Thymus (tissue), 11 donors: ENCODE measurements around the gene ZBTB7C. TPM values are rescaled to one million over a fixed set of nuclear protein-coding genes. Genes with fewer than 3 reads are reported as not detected.
"Not testable (repeated sequence)": the region's sequence is repeated elsewhere in the genome, so short reads cannot be mapped to it uniquely, and the experiment has no call there.

ENCODE experiments used
- DNase-seq, 9 donors: peaks; one replicate each; pipeline ENCODE4 v3.0.0-alpha.2; 2013; ENCODE audit warnings: low spot score in 9 of 9, low read depth in 6 of 9, missing footprints in 1 of 9
- H3K27ac ChIP-seq, 2 donors: one replicate each; pipeline ENCODE4 v1.5.1; 2013; ENCODE audit warnings: control low read depth in 1 of 2, low read depth in 1 of 2, low read length in 1 of 2, mild to moderate bottlenecking in 1 of 2, moderate library complexity in 1 of 2
- H3K27me3 ChIP-seq, 2 donors: one replicate each; pipeline ENCODE4 v1.5.1; 2013; ENCODE audit warnings: low read length in 1 of 2; ENCODE audit not compliant: control insufficient read depth in 2 of 2, insufficient read depth in 1 of 2
- H3K36me3 ChIP-seq, 2 donors: one replicate each; pipeline ENCODE4 v1.5.1; 2013; ENCODE audit warnings: low read length in 1 of 2, mild to moderate bottlenecking in 1 of 2, moderate library complexity in 1 of 2; ENCODE audit not compliant: control insufficient read depth in 2 of 2, insufficient read depth in 2 of 2
- H3K4me1 ChIP-seq, 2 donors: one replicate each; pipeline ENCODE4 v1.5.1; 2013; ENCODE audit warnings: low read length in 2 of 2; ENCODE audit not compliant: control insufficient read depth in 2 of 2, insufficient read depth in 2 of 2
- H3K4me3 ChIP-seq, 2 donors: one replicate each; pipeline ENCODE4 v1.5.1; 2013; ENCODE audit warnings: low read length in 2 of 2, control low read depth in 1 of 2, mild to moderate bottlenecking in 1 of 2
- H3K9me3 ChIP-seq, 2 donors: one replicate each; pipeline ENCODE4 v1.5.1; 2013; ENCODE audit warnings: low read length in 1 of 2, mild to moderate bottlenecking in 1 of 2; ENCODE audit not compliant: control insufficient read depth in 2 of 2, insufficient read depth in 1 of 2
- whole genome bisulfite sequencing: extraction: QIAGEN DNeasy Blood & Tissue Kit; methylation state at CpG from one replicate; pipeline ENCODE4 v1.1.7; 2013; 5-methylcytosine and 5-hydroxymethylcytosine counted together
- polyA plus RNA-seq: library from polyadenylated mRNA; stranded (reverse); fragments of 200-250 nt; gene quantifications from one replicate; pipeline ENCODE4 v1.2.3, GENCODE V29; 2013
- total RNA-seq: library from RNA; stranded (reverse); fragments of 120-200 nt; gene quantifications from one replicate; pipeline ENCODE4 v1.2.4, GENCODE V29; 2013
- donor health status: healthy.

Gene ZBTB7C
- total and polyA plus RNA-seq, 2 donors = 0.14 to 0.73 TPM

GRCh38 chr18:48446582-48447225 lies 37.5 kb upstream of the ZBTB7C start:
- Histone ChIP-seq H3K9me3 (no peaks in the 10 kb centered on the region), H3K4me3 (no peak overlapping the region), H3K36me3 (no peaks in the 10 kb centered on the region), H3K27me3 (peaks cover 2 to 46% of the 10 kb centered on the region in 2 donors), H3K27ac (no peak overlapping the region), H3K4me1 (peaks cover 0 to 2% of the 10 kb centered on the region in 2 donors)
- 42% methylated on average over 30 of the region's 30 CpGs for WGBS
- DNase-seq = peak in 6 of 9 donors; percentile 27 to 63 (median 38)

GRCh38 chr18:48445540-48445939 lies 36.4 kb upstream of the ZBTB7C start:
- Histone ChIP-seq H3K9me3 (no peaks in the 10 kb centered on the region), H3K27ac (no peak overlapping the region), H3K36me3 (no peaks in the 10 kb centered on the region), H3K27me3 (peaks cover 2 to 50% of the 10 kb centered on the region in 2 donors), H3K4me1 (peaks cover 0 to 2% of the 10 kb centered on the region in 2 donors), H3K4me3 (no peak overlapping the region)
- DNase-seq = peak in 7 of 9 donors; percentile 29 to 77 (median 60)
- 89% methylated on average over 3 of the region's 3 CpGs for WGBS

GRCh38 chr18:48442761-48443160 lies 33.6 kb upstream of the ZBTB7C start:
- no peak for DNase-seq
- peaks cover 0 to 2% of the 10 kb centered on the region in 2 donors for H3K4me1 ChIP-seq
- no peak overlapping the region for H3K27ac ChIP-seq
- H3K36me3 ChIP-seq = no peaks in the 10 kb centered on the region
- peaks cover 2 to 43% of the 10 kb centered on the region in 2 donors for H3K27me3 ChIP-seq
- no peak overlapping the region for H3K4me3 ChIP-seq
- no peaks in the 10 kb centered on the region for H3K9me3 ChIP-seq
- 98% methylated on average over 2 of the region's 2 CpGs for WGBS

GRCh38 chr18:48441405-48441881 lies 32.3 kb upstream of the ZBTB7C start:
- H3K27ac ChIP-seq = no peak overlapping the region
- peaks cover 0 to under 1% of the 10 kb centered on the region in 2 donors for H3K4me1 ChIP-seq
- no peak for DNase-seq
- WGBS = 33% methylated on average over 16 of the region's 16 CpGs
- peaks cover 2 to 34% of the 10 kb centered on the region in 2 donors for H3K27me3 ChIP-seq
- no peaks in the 10 kb centered on the region for H3K9me3 ChIP-seq
- no peaks in the 10 kb centered on the region for H3K36me3 ChIP-seq
- H3K4me3 ChIP-seq = no peak overlapping the region

GRCh38 chr18:48440924-48441323 lies 31.7 kb upstream of the ZBTB7C start:
- no peak for DNase-seq
- Histone ChIP-seq H3K4me1 (no peaks in the 10 kb centered on the region), H3K27me3 (peaks cover 2 to 34% of the 10 kb centered on the region in 2 donors), H3K9me3 (no peaks in the 10 kb centered on the region), H3K4me3 (no peak overlapping the region), H3K36me3 (no peaks in the 10 kb centered on the region), H3K27ac (no peak overlapping the region)
- WGBS = 87% methylated on average over 9 of the region's 9 CpGs

- H3K27ac ChIP-seq = no peak overlapping the region
Observed at GRCh38 chr18:48436907-48437306, 27.7 kb upstream of the ZBTB7C start.

GRCh38 chr18:48434382-48434781 lies 25.2 kb upstream of the ZBTB7C start:
- not testable (repeated sequence) for H3K36me3 ChIP-seq, H3K4me1 ChIP-seq
- WGBS = 96% methylated on average over 4 of the region's 4 CpGs

More at GRCh38 chr18:48436907-48437306, 27.7 kb upstream of the ZBTB7C start:
- Histone ChIP-seq H3K27me3 (peaks cover 2 to 24% of the 10 kb centered on the region in 2 donors), H3K9me3 (no peaks in the 10 kb centered on the region), H3K4me1 (no peaks in the 10 kb centered on the region), H3K4me3 (no peak overlapping the region), H3K36me3 (no peaks in the 10 kb centered on the region)
- WGBS = 90% methylated on average over 3 of the region's 3 CpGs
- no peak for DNase-seq

GRCh38 chr18:48433541-48433940 lies 24.4 kb upstream of the ZBTB7C start:
- Histone ChIP-seq H3K27ac (no peak overlapping the region), H3K4me3 (no peak overlapping the region), H3K27me3 (peaks cover 0 to 6% of the 10 kb centered on the region in 2 donors), H3K9me3 (peaks cover 0 to 1% of the 10 kb centered on the region in 2 donors), H3K36me3 (no peaks in the 10 kb centered on the region), H3K4me1 (no peaks in the 10 kb centered on the region)
- no peak for DNase-seq
- WGBS = 98% methylated on average over 2 of the region's 2 CpGs

More at GRCh38 chr18:48434382-48434781, 25.2 kb upstream of the ZBTB7C start:
- not testable (repeated sequence) for H3K27me3 ChIP-seq, H3K4me3 ChIP-seq, H3K27ac ChIP-seq, H3K9me3 ChIP-seq, DNase-seq

- no peaks in the 10 kb centered on the region for H3K36me3 ChIP-seq
- H3K4me1 ChIP-seq = no peaks in the 10 kb centered on the region
- H3K27me3 ChIP-seq = peaks cover 0 to 9% of the 10 kb centered on the region in 2 donors
- WGBS = 90% methylated on average over 4 of the region's 4 CpGs
- no peak overlapping the region for H3K4me3 ChIP-seq
- no peak overlapping the region for H3K27ac ChIP-seq
- no peak for DNase-seq
- peaks cover 0 to 1% of the 10 kb centered on the region in 2 donors for H3K9me3 ChIP-seq
Observed at GRCh38 chr18:48430150-48430549, 21.0 kb upstream of the ZBTB7C start.
